Colonic mucosa (tissue), 4 donors: ENCODE data around the gene MYO10. TPM values are rescaled to one million over a fixed set of nuclear protein-coding genes. Genes with fewer than 3 reads are reported as not detected.

ENCODE experiments used
- DNase-seq: peaks from one replicate; pipeline ENCODE4 v3.0.0-alpha.2; 2020
- H3K27ac ChIP-seq: fragments of 200-600 bp; one replicate; pipeline ENCODE4 v1.8.0; 2021
- H3K27me3 ChIP-seq: fragments of 200-600 bp; one replicate; pipeline ENCODE4 v1.8.0; 2021
- H3K36me3 ChIP-seq: fragments of 200-600 bp; one replicate; pipeline ENCODE4 v1.8.0; 2021
- H3K4me1 ChIP-seq: fragments of 200-600 bp; one replicate; pipeline ENCODE4 v1.8.0; 2021; ENCODE audit warnings: mild to moderate bottlenecking
- H3K4me3 ChIP-seq: fragments of 200-600 bp; one replicate; pipeline ENCODE4 v1.8.0; 2021
- H3K9ac ChIP-seq, 2 donors: one replicate each; pipeline ENCODE4 v1.7.0; 2013; ENCODE audit warnings: control low read depth in 2 of 2, low read depth in 2 of 2, low read length in 2 of 2
- H3K9me3 ChIP-seq: fragments of 200-600 bp; one replicate; pipeline ENCODE4 v1.8.0; 2021
- CTCF ChIP-seq: fragments of 200-600 bp; IDR thresholded peaks from one replicate; pipeline ENCODE4 v1.8.0; 2022; ENCODE audit warnings: antibody characterized with exemption, mild to moderate bottlenecking
- intact Hi-C: fragments of 100-400 bp; cut with DNase I; formaldehyde crosslinking; loops from one replicate; pipeline ENCODE4 v1.14.1; 2022
- total RNA-seq, 2 donors: library from RNA; stranded (reverse); fragmentation: NEBNext Ultra II Directional in 1 of 2; extraction: Animal tissue kit (Norgen Biotek cat#: 25700) in 1 of 2; gene quantifications; one replicate each; pipeline ENCODE4 v1.2.1, GENCODE V29; 2021
- donor health status: healthy.
- donor health status: DM: no; HTN: no; CAD: no.
- donor health status: DM: no; HTN: no; CAD: no.

The MYO10 gene
- total RNA-seq, 2 donors from 2014 or later, result 57.9 to 61.9 TPM

- Histone ChIP-seq H3K4me1 (no peaks in the 10 kb centered on the region), H3K4me3 (no peak overlapping the region), H3K27me3 (no peaks in the 10 kb centered on the region), H3K9me3 (no peaks in the 10 kb centered on the region), H3K9ac (no peak overlapping the region), H3K36me3 (no peaks in the 10 kb centered on the region), H3K27ac (no peak overlapping the region)
- DNase-seq, result no peak
- TF ChIP-seq CTCF, result no peak
- intact Hi-C loops, result loop anchor here (5.0 to 10.0 kb wide), 4 partner anchors 93 to 250 kb away; no protein-coding TSS in a partner anchor
Measured at GRCh38 chr5:16937503-16938161, 1.5 kb upstream of the MYO10 start.

DNA sequence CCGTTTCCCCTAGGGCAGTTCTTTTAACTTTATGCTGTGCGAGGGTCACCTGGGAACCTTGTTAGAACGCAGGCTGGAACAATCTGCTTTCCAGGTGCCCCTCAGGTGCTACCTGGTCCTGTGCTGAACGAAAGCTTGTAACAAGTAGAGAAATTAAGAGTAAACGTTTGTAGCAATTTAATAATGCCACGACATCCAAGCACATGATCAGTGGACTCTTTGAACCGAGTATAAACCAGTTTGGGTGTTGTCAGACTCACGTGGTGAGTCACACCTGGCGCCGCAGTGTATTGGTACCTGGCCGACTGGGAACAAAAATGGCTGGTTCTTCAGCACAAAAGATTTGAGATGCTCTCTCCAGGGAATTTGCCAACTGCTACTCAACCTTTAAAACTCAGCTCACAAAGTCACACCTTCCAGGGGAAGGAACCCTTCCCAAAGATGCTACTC lies 926 bp upstream of the MYO10 start:
- no peaks in the 10 kb centered on the region for H3K27me3 ChIP-seq
- H3K4me3 ChIP-seq, result peak overlapping the region; percentile 76

DNA sequence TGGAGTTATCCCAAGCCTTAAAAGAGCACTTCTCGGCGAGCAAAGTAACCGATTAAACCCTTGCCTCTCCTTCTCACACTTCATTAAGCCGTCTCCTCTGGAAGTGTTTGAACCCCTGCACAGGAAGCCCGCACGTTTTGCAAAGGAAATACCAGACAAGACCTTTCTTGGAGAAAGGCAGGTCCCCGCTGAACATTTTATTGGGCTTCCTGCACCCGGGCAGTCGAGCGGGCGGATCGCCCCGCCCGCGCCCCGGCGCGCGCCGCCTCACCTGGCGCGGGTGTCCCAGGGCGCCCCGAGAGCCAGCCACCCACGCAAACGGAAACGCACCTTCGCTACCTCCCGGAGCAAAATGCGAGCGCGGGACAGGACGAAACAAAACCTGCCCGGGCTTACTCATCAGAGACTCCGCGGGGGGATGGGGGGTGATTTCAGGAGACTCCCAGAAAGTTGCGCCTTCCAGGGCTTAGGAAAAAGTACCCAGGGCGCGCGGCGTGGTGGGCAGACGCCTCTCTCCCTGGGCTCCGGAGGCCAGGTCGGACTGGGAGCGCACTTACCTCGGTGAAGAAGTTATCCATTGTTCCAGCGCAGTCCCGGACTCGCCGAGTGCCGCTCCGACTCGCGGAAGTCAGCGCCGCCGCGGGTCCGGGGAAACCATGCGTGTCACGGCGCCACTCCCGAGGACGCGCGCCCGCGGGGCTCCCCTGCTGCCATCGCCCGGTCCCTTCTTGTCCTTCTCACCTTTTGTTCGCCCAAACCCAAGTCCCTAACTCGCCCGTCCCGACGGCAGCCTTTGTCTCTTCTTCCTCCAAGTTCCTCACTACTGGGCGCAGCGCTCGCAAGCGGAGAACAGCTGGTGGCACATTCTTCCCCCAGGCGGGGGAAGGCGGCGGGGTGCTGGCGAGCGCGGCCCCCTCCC lies 598 bp downstream of the MYO10 start:
- TF ChIP-seq CTCF, result no peak
- DNase-seq, result peak; percentile 64
- H3K36me3 ChIP-seq, result no peaks in the 10 kb centered on the region
- intact Hi-C loops, result loop anchor here (5.0 to 10.0 kb wide), 4 partner anchors 91 to 252 kb away; no protein-coding TSS in a partner anchor
- peak overlapping the region; percentile 81 to 90 for H3K9ac ChIP-seq
- peak overlapping the region; percentile 76 for H3K4me3 ChIP-seq
- H3K4me1 ChIP-seq, result no peaks in the 10 kb centered on the region
- no peaks in the 10 kb centered on the region for H3K27me3 ChIP-seq
- no peaks in the 10 kb centered on the region for H3K9me3 ChIP-seq
- H3K27ac ChIP-seq, result peak overlapping the region; percentile 80

More for the DNA sequence above, 926 bp upstream of the MYO10 start:
- intact Hi-C loops, result loop anchor here (5.0 to 10.0 kb wide), 4 partner anchors 92 to 250 kb away; no protein-coding TSS in a partner anchor
- Histone ChIP-seq H3K27ac (peak overlapping the region; percentile 71), H3K9me3 (no peaks in the 10 kb centered on the region), H3K9ac (peak overlapping the region in 1 of 2 donors; percentile 89), H3K4me1 (no peaks in the 10 kb centered on the region), H3K36me3 (no peaks in the 10 kb centered on the region)
- DNase-seq, result peak; percentile 82
- TF ChIP-seq CTCF, result no peak

DNA sequence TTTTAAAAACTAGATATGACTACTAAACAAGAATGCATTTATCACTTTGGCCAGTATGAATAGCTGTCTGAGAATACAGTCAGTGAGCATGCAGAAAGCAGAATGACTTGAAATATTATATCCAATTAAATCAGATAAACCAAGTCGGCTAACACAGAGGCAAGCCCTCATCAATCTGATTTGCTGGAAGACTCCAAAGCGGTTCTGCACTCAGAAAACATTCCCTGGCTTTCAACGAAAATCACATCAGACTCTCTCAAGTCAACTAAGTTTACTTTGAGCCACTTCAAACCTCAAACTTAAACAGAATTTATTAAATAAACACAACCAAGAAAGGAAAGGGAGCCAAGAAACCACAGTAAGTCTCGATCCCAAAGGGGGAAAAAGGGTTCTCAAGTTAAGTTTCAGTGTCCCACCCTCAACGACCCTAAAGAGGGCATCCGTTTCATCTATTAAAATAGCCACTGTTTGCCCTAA lies 1.4 kb downstream of the MYO10 start:
- DNase-seq, result no peak
- intact Hi-C loops, result loop anchor here (5.0 to 10.0 kb wide), 4 partner anchors 90 to 253 kb away; no protein-coding TSS in a partner anchor
- H3K4me1 ChIP-seq, result no peaks in the 10 kb centered on the region

More for the DNA sequence above, 1.4 kb downstream of the MYO10 start:
- Histone ChIP-seq H3K9me3 (no peaks in the 10 kb centered on the region), H3K27me3 (no peaks in the 10 kb centered on the region), H3K4me3 (peak overlapping the region; percentile 76), H3K9ac (peak overlapping the region; percentile 28 to 90), H3K36me3 (no peaks in the 10 kb centered on the region), H3K27ac (peak overlapping the region; percentile 80)
- no peak for TF ChIP-seq CTCF
